ENCODE results near the gene WBP2NL.

Gene WBP2NL

GRCh38 chr22:41991111-41991510, 7.5 kb upstream of the WBP2NL start:
- DNase-seq (ENCODE audit: low read depth), result no peak
- TF ChIP-seq CTCF (IDR thresholded peaks at IDR 0.05; ENCODE audit: control insufficient read depth, extremely low read depth, insufficient read depth), result no peak
- no peak overlapping the region for H3K4me3 ChIP-seq (ENCODE audit: low read depth, low read length)

- no peak overlapping the region for H3K4me3 ChIP-seq (ENCODE audit: low read depth, low read length)
Observed at GRCh38 chr22:41992496-41992895, 6.1 kb upstream of the WBP2NL start.

GRCh38 chr22:41995211-41995610, 3.4 kb upstream of the WBP2NL start:
- no peak for TF ChIP-seq CTCF (IDR thresholded peaks at IDR 0.05; ENCODE audit: control insufficient read depth, extremely low read depth, insufficient read depth)
- no peak for DNase-seq (ENCODE audit: low read depth)
- no peak overlapping the region for H3K4me3 ChIP-seq (ENCODE audit: low read depth, low read length)

More at GRCh38 chr22:41992496-41992895, 6.1 kb upstream of the WBP2NL start:
- DNase-seq (ENCODE audit: low read depth), result no peak
- TF ChIP-seq CTCF (IDR thresholded peaks at IDR 0.05; ENCODE audit: control insufficient read depth, extremely low read depth, insufficient read depth), result no peak

GRCh38 chr22:41996826-41997225, 1.8 kb upstream of the WBP2NL start:
- TF ChIP-seq CTCF (IDR thresholded peaks at IDR 0.05; ENCODE audit: control insufficient read depth, extremely low read depth, insufficient read depth), result no peak
- DNase-seq (ENCODE audit: low read depth), result no peak
- H3K4me3 ChIP-seq (ENCODE audit: low read depth, low read length), result no peak overlapping the region

- no peak for DNase-seq (ENCODE audit: low read depth)
- no peak for TF ChIP-seq CTCF (IDR thresholded peaks at IDR 0.05; ENCODE audit: control insufficient read depth, extremely low read depth, insufficient read depth)
- no peak overlapping the region for H3K4me3 ChIP-seq (ENCODE audit: low read depth, low read length)
Observed at GRCh38 chr22:42000466-42000865, 1.9 kb downstream of the WBP2NL start.

GRCh38 chr22:42001121-42001520, 2.5 kb downstream of the WBP2NL start:
- TF ChIP-seq CTCF (IDR thresholded peaks at IDR 0.05; ENCODE audit: control insufficient read depth, extremely low read depth, insufficient read depth), result no peak
- H3K4me3 ChIP-seq (ENCODE audit: low read depth, low read length), result no peak overlapping the region
- DNase-seq (ENCODE audit: low read depth), result no peak

GRCh38 chr22:42001706-42002105, 3.1 kb downstream of the WBP2NL start:
- H3K4me3 ChIP-seq (ENCODE audit: low read depth, low read length), result no peak overlapping the region
- TF ChIP-seq CTCF (IDR thresholded peaks at IDR 0.05; ENCODE audit: control insufficient read depth, extremely low read depth, insufficient read depth), result no peak
- DNase-seq (ENCODE audit: low read depth), result no peak

All from LNCaP clone FGC (cell line).